HepG2 (cell line): ENCODE data around the gene WBP1. TPM values are rescaled to one million over a fixed set of nuclear protein-coding genes. Genes with fewer than 3 reads are reported as not detected.
A peak's percentile ranks its signal among the peaks of the same experiment; 100 is the strongest.

ENCODE experiments used
- ARNT2 ChIP-seq: sonication (generic); formaldehyde crosslinking; IDR thresholded peaks from 2 replicates; pipeline ENCODE4 v1.8.0; 2022; ENCODE audit warnings: mild to moderate bottlenecking, low read depth, missing genetic modification reagents, moderate library complexity
- ATF1 ChIP-seq: IDR thresholded peaks from 2 replicates; pipeline ENCODE4 v1.6.1; 2016; ENCODE audit warnings: mild to moderate bottlenecking, control low read depth
- ATF6 ChIP-seq: sonication (generic); formaldehyde crosslinking; conservative IDR thresholded peaks from 2 replicates; pipeline ENCODE4 v1.4.0; 2020; ENCODE audit warnings: missing genetic modification reagents
- ATM ChIP-seq: fragments of 450-650 bp; IDR thresholded peaks from 2 replicates; pipeline ENCODE4 v1.7.1; 2017; ENCODE audit warnings: mild to moderate bottlenecking, borderline replicate concordance
- HNF4A ChIP-seq: sonication (generic); formaldehyde crosslinking; IDR thresholded peaks from 2 replicates; pipeline ENCODE4 v1.4.0; 2020; ENCODE audit warnings: missing genetic modification reagents
- HNRNPK ChIP-seq: fragments of 200-400 bp; formaldehyde crosslinking; IDR thresholded peaks from 2 replicates; pipeline ENCODE4 v1.6.1; 2018; ENCODE audit warnings: low read length, low read depth, moderate library complexity, mild to moderate bottlenecking; ENCODE audit not compliant: poor library complexity, severe bottlenecking
- KDM2A ChIP-seq: sonication (generic); formaldehyde crosslinking; IDR thresholded peaks from 2 replicates; pipeline ENCODE4 v1.4.0; 2020; ENCODE audit warnings: low read depth, missing genetic modification reagents, borderline replicate concordance
- MAFG ChIP-seq: sonication (generic); formaldehyde crosslinking; IDR thresholded peaks from 2 replicates; pipeline ENCODE4 v1.5.1; 2020; ENCODE audit warnings: mild to moderate bottlenecking, missing genetic modification reagents
- NONO ChIP-seq, 2 experiments: fragments of 450-650 bp in 1 of 2; sonication (generic) in 1 of 2; formaldehyde crosslinking in 1 of 2; IDR thresholded peaks in 1 of 2; conservative IDR thresholded peaks in 1 of 2; 2 replicates each; pipeline versions ENCODE4 v1.6.1 to v1.8.0; 2017 to 2022; ENCODE audit warnings: mild to moderate bottlenecking in 1 of 2, missing genetic modification reagents in 1 of 2, moderate library complexity in 1 of 2
- POLR2G ChIP-seq: fragments of 200-400 bp; formaldehyde crosslinking; IDR thresholded peaks from 2 replicates; pipeline ENCODE4 v1.6.1; 2018; ENCODE audit warnings: mild to moderate bottlenecking, low read depth, low read length, moderate library complexity
- RBFOX2 ChIP-seq: fragments of 200-400 bp; formaldehyde crosslinking; IDR thresholded peaks from 2 replicates; pipeline ENCODE4 v1.6.1; 2017; ENCODE audit warnings: low read depth, mild to moderate bottlenecking, low read length
- SRY ChIP-seq: sonication (generic); formaldehyde crosslinking; IDR thresholded peaks from 2 replicates; pipeline ENCODE4 v1.8.0; 2022; ENCODE audit warnings: mild to moderate bottlenecking, missing genetic modification reagents
- TBX2 ChIP-seq: sonication (generic); formaldehyde crosslinking; IDR thresholded peaks from 2 replicates; pipeline ENCODE4 v1.5.0; 2020; ENCODE audit warnings: missing genetic modification reagents, mild to moderate bottlenecking, borderline replicate concordance
- ZNF160 ChIP-seq: sonication (generic); formaldehyde crosslinking; IDR thresholded peaks from 2 replicates; pipeline ENCODE4 v1.8.0; 2022; ENCODE audit warnings: mild to moderate bottlenecking, inconsistent platforms, missing genetic modification reagents
- ZNF512 ChIP-seq: sonication (generic); formaldehyde crosslinking; IDR thresholded peaks from 2 replicates; pipeline ENCODE4 v1.4.0; 2020; ENCODE audit warnings: mild to moderate bottlenecking, missing genetic modification reagents
- ZNF703 ChIP-seq: sonication (generic); formaldehyde crosslinking; IDR thresholded peaks from 2 replicates; pipeline ENCODE4 v1.5.1; 2020; ENCODE audit warnings: missing genetic modification reagents, mild to moderate bottlenecking, moderate library complexity, borderline replicate concordance
- ZNF746 ChIP-seq: sonication (generic); formaldehyde crosslinking; IDR thresholded peaks from 2 replicates; pipeline ENCODE4 v1.8.0; 2022; ENCODE audit warnings: mild to moderate bottlenecking, missing genetic modification reagents
- ZNF772 ChIP-seq: sonication (generic); formaldehyde crosslinking; IDR thresholded peaks from 2 replicates; pipeline ENCODE4 v1.5.0; 2020; ENCODE audit warnings: mild to moderate bottlenecking, missing genetic modification reagents
- ZNF781 ChIP-seq: sonication (generic); formaldehyde crosslinking; IDR thresholded peaks from 2 replicates; pipeline ENCODE4 v1.5.1; 2020; ENCODE audit warnings: borderline replicate concordance, mild to moderate bottlenecking, missing genetic modification reagents; ENCODE audit errors: not compliant biosample characterization
- polyA plus RNA-seq, 8 experiments: library from polyadenylated mRNA; depleted of rRNA in 3 of 8; stranded (reverse) in 7 of 8; unstranded in 1 of 8; fragments of >200 nt; fragmentation: Illumina TruSeq in 4 of 8; extraction: Trizol in 4 of 8; gene quantifications; 2 replicates each; pipeline versions ENCODE4 v1.2.1 to v1.2.3, GENCODE V29; 2011 to 2016; ENCODE audit warnings: low read depth in 4 of 8, missing spikeins in 1 of 8, mixed read lengths in 1 of 8; ENCODE audit not compliant: insufficient read depth in 1 of 8
- total RNA-seq, 5 experiments: library from RNA; depleted of rRNA; stranded (reverse); fragments of >200 nt; fragmentation: Illumina TruSeq; extraction: Trizol; gene quantifications; 2 replicates each; pipeline ENCODE4 v1.2.3, GENCODE V29; 2016; ENCODE audit warnings: low read depth in 1 of 5
- TF ChIP-seq, protein P1 (sequence below): sonication (generic); formaldehyde crosslinking; IDR thresholded peaks from 2 replicates; pipeline ENCODE4 v1.8.0; 2022; ENCODE audit warnings: mild to moderate bottlenecking, missing genetic modification reagents, borderline replicate concordance

The WBP1 gene
- total and polyA plus RNA-seq, 2 of the 13 experiments (the other 11 are each of a cell fraction or from before 2014, with no cell fraction given) = 38.8 to 85.7 TPM

GRCh38 chr2:74499267-74499939, 41.2 kb downstream of the WBP1 start, which contains the start of gene LBX2 (continued):
- TF ChIP-seq ZNF772 = peak; percentile 26; the same call in 1 of the 2 replicates
- peak; percentile 25; the same call in 1 of the 2 replicates for TF ChIP-seq ZNF746 (CRISPR knock-in tag)
- TF ChIP-seq ATM = no peak
- TF ChIP-seq, protein P1, sequence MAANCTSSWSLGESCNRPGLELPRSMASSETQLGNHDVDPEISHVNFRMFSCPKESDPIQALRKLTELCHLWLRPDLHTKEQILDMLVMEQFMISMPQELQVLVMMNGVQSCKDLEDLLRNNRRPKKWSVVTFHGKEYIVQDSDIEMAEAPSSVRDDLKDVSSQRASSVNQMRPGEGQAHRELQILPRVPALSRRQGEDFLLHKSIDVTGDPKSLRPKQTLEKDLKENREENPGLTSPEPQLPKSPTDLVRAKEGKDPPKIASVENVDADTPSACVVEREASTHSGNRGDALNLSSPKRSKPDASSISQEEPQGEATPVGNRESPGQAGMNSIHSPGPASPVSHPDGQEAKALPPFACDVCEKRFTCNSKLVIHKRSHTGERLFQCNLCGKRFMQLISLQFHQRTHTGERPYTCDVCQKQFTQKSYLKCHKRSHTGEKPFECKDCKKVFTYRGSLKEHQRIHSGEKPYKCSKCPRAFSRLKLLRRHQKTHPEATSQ (CRISPR knock-in tag) = no peak
- TF ChIP-seq ZNF781 = peak; percentile 40
- TF ChIP-seq TBX2 (CRISPR knock-in tag) = peak; percentile 61; the same call in 1 of the 2 replicates
- 0 out of 2 replicates have a peak, but pooled peaks have one; percentile 36 for TF ChIP-seq ZNF160 (CRISPR knock-in tag)
- TF ChIP-seq ATF6 (CRISPR knock-in tag) = no peak
- TF ChIP-seq ARNT2 (CRISPR knock-in tag) = peak; percentile 25; the same call in 1 of the 2 replicates
- TF ChIP-seq HNRNPK = peak; percentile 29
- TF ChIP-seq SRY (CRISPR knock-in tag) = no peak; the same call in 1 of the 2 replicates
- TF ChIP-seq ATF1 (CRISPR knock-in tag) = no peak
- 0 out of 2 replicates have a peak, but pooled peaks have one; percentile 47 for TF ChIP-seq POLR2G
- TF ChIP-seq KDM2A (CRISPR knock-in tag) = peak; percentile 85
- peak; percentile 74 for TF ChIP-seq RBFOX2
- no peak for TF ChIP-seq ZNF512 (CRISPR knock-in tag)
- TF ChIP-seq MAFG (CRISPR knock-in tag) = no peak
- TF ChIP-seq HNF4A (CRISPR knock-in tag) = peak; percentile 24; the same call in 1 of the 2 replicates
- no peak for TF ChIP-seq NONO (IDR thresholded peaks at IDR 0.05)
- TF ChIP-seq NONO (CRISPR knock-in tag; conservative IDR thresholded peaks at IDR 0.05) = peak; percentile 40; the same call in 1 of the 2 replicates
- 0 out of 2 replicates have a peak, but pooled peaks have one; percentile 15 for TF ChIP-seq ZNF703
